SJSA1 (cell line): ENCODE measurements around the gene S100A8. TPM values are rescaled to one million over a fixed set of nuclear protein-coding genes. Genes with fewer than 3 reads are reported as not detected.

ENCODE experiments used
- DNase-seq, 2 experiments: peaks; one replicate each; pipeline ENCODE4 v3.0.0-alpha.2; 2015 to 2020; ENCODE audit warnings: low spot score in 2 of 2, low read depth in 1 of 2
- H3K27ac ChIP-seq: fragments of 250-450 bp; sonication (Bioruptor Pico); 2 replicates; pipeline ENCODE4 v1.5.1; 2020; ENCODE audit warnings: mild to moderate bottlenecking, moderate library complexity
- H3K27me3 ChIP-seq: fragments of 250-450 bp; sonication (Bioruptor Pico); replicated peaks from 2 replicates; pipeline ENCODE4 v1.5.1; 2020; ENCODE audit warnings: mild to moderate bottlenecking, moderate library complexity
- H3K36me3 ChIP-seq: fragments of 250-450 bp; sonication (Bioruptor Pico); 2 replicates; pipeline ENCODE4 v1.5.1; 2020; ENCODE audit warnings: mild to moderate bottlenecking
- H3K4me1 ChIP-seq: fragments of 250-450 bp; sonication (Bioruptor Pico); replicated peaks from 2 replicates; pipeline ENCODE4 v1.6.1; 2021; ENCODE audit warnings: mild to moderate bottlenecking
- H3K4me3 ChIP-seq: fragments of 250-450 bp; sonication (Bioruptor Pico); 2 replicates; pipeline ENCODE4 v1.5.1; 2020; ENCODE audit warnings: mild to moderate bottlenecking
- H3K9me3 ChIP-seq: fragments of 250-450 bp; sonication (Bioruptor Pico); replicated peaks from 2 replicates; pipeline ENCODE4 v1.5.1; 2020; ENCODE audit warnings: mild to moderate bottlenecking
- total RNA-seq: library from RNA; depleted of rRNA; stranded (reverse); fragments of >200 nt; shearing (Covaris generic); gene quantifications from 2 replicates; pipeline ENCODE4 v1.2.3, GENCODE V29; 2014

S100A8 gene
- total RNA-seq, 1 experiment from 2014 or later: not detected

DNA sequence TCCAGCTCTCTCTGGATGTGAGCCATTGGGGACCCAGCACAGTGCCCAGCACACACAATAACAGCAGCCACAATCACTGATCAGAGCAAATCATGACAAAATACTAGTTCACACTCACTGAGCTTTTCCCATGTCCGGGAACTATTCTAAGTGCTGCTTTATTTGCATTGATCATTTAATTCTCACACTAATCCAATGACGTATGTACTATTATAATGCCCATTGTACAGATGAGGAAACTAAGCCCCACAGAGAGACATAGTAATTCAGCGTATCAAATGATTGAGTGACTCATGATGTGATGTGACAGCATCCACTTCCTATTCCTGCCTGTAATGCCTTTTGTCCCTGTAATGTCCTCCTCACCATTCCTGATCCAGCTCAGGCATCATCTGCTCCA is 1.9 kb upstream of the S100A8 start:
- no peak overlapping the region for H3K27ac ChIP-seq
- H3K4me3 ChIP-seq: no peak overlapping the region
- peaks cover 20% of the 10 kb centered on the region; the same call in 1 of the 2 replicates for H3K27me3 ChIP-seq
- H3K4me1 ChIP-seq: no peaks in the 10 kb centered on the region
- no peaks in the 10 kb centered on the region for H3K36me3 ChIP-seq
- DNase-seq: no peak
- no peaks in the 10 kb centered on the region for H3K9me3 ChIP-seq

DNA sequence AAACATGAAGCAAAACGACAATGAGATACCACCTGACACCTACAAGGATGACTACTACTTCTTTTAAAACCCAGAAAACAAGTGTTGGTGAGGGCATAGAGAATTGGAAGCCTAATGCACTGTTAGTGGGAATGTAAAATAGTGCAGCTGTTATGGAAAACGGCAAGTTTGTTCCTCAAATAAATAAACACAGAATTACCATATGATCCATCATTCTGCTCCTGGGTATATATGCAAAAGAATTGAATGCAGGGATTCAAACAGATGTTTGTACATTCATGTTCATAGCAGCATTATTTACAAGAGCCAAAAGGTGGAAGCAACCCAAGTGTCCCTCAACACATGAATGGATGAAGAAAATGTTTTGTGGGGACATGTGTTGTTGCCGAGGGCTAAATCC is 1.4 kb upstream of the S100A8 start:
- Histone ChIP-seq H3K9me3 (no peaks in the 10 kb centered on the region), H3K4me3 (no peak overlapping the region), H3K27me3 (peaks cover 20% of the 10 kb centered on the region), H3K4me1 (no peaks in the 10 kb centered on the region), H3K27ac (no peak overlapping the region), H3K36me3 (no peaks in the 10 kb centered on the region)
- no peak for DNase-seq

DNA sequence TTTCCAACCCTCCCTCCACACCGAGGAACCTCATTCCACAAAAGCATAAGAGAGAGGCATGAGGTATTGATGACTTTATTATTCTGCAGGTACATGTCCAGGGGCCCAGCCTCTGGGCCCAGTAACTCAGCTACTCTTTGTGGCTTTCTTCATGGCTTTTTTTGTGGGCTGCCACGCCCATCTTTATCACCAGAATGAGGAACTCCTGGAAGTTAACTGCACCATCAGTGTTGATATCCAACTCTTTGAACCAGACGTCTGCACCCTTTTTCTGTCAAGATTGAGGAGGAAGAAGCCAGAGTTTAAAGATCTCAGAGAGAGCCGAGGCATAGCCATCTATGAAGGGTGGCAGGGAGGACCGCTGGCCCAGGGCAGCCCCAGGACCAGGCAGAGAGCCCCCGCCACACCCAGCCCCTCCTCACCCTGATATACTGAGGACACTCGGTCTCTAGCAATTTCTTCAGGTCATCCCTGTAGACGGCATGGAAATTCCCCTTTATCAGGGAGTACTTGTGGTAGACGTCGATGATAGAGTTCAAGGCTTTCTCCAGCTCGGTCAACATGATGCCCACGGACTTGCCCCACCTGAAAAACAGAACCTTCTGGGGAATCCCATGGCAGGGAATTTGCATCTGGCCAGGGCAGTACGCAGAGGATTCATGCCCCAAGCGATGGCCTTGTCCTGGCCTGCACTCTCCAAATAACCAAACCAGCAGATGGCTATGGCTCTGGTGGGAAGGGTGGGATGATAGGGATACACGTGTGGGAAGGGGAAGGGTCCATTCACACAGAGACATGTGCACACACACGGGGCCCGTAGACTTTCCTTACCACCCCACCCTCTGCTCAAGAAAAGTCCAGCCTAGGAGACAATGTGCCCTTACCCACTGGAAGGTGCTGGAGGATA is 647 bp downstream of the S100A8 start:
- Histone ChIP-seq H3K4me3 (no peak overlapping the region), H3K27ac (no peak overlapping the region), H3K27me3 (peaks cover 7% of the 10 kb centered on the region; the same call in 1 of the 2 replicates), H3K4me1 (no peaks in the 10 kb centered on the region), H3K36me3 (no peaks in the 10 kb centered on the region), H3K9me3 (no peaks in the 10 kb centered on the region)
- DNase-seq: no peak

DNA sequence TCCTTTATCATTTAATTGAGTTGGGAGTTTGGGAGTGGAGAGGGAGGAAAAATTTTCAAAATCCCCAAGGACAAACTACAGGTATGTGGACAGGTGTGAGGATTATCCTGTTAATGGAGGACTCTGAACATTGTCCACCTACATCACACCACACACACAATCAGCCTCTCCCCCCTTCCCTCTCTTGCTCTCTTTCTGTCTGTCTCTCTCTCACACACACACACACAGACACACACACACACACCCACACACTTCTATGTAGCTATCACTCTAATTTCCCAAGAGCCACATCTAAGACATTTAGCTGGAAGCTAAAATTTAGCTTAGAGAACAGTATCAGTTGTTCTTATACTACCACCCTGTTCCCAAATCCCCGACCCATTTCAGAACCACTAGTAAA is 1.5 kb downstream of the S100A8 start:
- no peaks in the 10 kb centered on the region for H3K4me1 ChIP-seq
- no peak overlapping the region for H3K27ac ChIP-seq
- H3K36me3 ChIP-seq: no peaks in the 10 kb centered on the region
- no peak for DNase-seq
- no peaks in the 10 kb centered on the region for H3K9me3 ChIP-seq
- no peak overlapping the region for H3K4me3 ChIP-seq
- peaks cover 7% of the 10 kb centered on the region; the same call in 1 of the 2 replicates for H3K27me3 ChIP-seq

DNA sequence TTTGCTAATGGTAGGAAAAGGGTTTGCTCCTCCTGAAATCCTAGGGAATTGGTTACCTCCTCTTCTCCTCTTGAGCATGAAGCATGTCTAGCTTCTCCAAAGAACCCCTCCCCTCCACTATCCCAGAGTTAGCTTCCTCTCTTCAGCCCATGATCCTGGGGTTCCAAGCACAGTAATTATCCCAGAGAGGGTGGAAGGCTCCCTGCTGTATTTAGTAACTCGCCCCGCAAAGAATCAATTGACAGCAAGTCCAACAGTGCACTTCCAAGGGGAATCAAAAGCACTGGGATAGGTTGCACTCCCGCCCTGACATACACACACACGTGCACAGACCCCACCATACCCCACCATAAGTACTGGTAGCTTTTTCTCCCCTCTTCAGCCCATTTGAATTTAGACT is 3.1 kb downstream of the S100A8 start:
- DNase-seq: no peak
- Histone ChIP-seq H3K27me3 (peaks cover 7% of the 10 kb centered on the region; the same call in 1 of the 2 replicates), H3K27ac (no peak overlapping the region), H3K4me3 (no peak overlapping the region), H3K36me3 (no peaks in the 10 kb centered on the region), H3K9me3 (no peaks in the 10 kb centered on the region), H3K4me1 (no peaks in the 10 kb centered on the region)

DNA sequence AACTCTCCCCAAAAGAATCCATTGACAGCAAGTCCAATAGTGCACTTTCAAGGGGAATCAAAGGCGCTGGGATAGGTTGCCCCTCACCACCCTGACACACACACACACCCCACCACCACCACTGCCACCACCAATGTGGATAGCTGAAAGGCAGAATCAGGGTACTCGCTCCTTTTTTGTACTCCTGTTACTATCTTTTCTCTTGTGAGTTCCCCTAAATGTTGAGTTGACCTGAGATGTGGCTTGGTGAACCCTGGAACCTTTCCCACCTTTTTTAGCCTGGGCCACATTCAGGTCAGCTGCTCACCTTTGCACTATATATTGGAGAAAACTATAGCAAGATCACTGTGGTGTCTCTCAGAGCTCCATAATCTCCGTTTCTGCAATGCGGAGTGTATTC is 3.9 kb downstream of the S100A8 start:
- no peak for DNase-seq
- Histone ChIP-seq H3K9me3 (no peaks in the 10 kb centered on the region), H3K4me1 (no peaks in the 10 kb centered on the region), H3K36me3 (no peaks in the 10 kb centered on the region), H3K4me3 (no peak overlapping the region), H3K27ac (no peak overlapping the region), H3K27me3 (peaks cover 7% of the 10 kb centered on the region; the same call in 1 of the 2 replicates)

DNA sequence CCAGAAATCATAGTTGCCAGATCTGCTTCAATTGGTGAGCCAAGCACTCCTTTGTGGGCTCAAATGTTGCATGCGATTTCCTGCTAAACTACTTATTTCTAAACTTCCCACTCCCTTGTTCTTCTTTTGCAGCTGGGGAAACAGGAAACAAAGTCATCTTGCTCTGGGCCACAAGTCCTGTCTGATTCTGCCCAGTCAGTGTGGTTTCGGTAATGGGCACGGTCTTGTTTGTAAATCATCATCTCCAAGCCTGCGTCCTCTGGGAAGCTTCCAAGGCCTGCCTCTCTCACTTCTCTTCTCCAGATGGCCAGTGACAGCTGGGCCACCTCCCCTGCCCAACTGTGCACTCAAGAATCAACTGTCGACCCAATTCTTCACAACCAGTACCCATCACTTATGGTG is 4.4 kb downstream of the S100A8 start:
- no peak for DNase-seq
- Histone ChIP-seq H3K4me1 (no peaks in the 10 kb centered on the region), H3K27ac (no peak overlapping the region), H3K36me3 (no peaks in the 10 kb centered on the region), H3K4me3 (no peak overlapping the region), H3K27me3 (peaks cover 7% of the 10 kb centered on the region; the same call in 1 of the 2 replicates), H3K9me3 (no peaks in the 10 kb centered on the region)

DNA sequence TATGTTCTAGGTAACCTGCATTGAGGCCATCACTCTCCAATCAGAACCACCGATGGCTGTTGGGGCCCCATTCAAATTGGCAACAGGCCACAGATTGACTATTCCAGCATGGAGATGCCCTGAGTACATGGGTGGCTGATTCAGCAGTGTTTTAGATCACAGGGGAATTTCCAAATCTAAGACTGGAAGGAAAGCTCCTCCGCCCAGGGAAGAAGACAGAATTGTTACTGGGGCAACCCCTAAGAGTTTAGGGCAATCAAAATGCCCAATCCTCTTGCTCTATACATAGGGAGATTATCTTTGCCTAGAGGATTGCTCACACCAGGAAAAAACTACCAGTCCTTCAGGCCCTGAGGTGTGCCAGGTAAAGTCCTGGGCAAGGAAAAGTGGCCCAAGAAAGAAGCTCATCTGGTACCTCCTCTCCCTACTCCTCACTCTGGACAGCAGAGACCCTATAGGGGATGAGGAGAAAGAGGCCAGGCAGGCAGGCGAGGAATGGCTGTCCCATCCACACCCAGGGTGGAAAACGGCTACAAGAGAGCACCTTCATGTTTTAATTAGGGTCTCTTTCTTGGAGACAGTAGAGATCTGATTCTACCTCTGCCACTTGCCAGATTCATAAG is 5.8 kb downstream of the S100A8 start:
- Histone ChIP-seq H3K9me3 (no peaks in the 10 kb centered on the region), H3K4me1 (no peaks in the 10 kb centered on the region), H3K27ac (no peak overlapping the region), H3K36me3 (no peaks in the 10 kb centered on the region), H3K27me3 (peaks cover 7% of the 10 kb centered on the region; the same call in 1 of the 2 replicates), H3K4me3 (no peak overlapping the region)
- no peak for DNase-seq

DNA sequence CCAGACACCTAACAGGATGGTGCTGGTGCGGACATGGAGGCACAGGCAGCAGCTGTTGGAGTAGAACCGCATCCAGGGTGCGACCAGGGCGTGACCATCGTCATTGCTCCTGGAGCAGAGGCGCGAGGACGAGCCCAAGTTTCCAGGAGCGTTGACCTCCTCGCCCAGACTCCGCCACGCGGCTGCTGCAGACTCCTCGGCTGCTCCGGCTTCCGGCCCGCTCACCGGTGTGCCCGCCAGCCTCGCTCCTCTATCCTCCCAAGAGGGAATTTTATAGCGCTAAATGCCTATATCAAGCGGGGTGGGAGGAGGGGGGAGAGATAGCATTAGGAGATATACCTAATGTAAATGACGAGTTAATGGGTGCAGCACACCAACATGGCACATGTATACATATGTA is 10.2 kb downstream of the S100A8 start:
- no peaks in the 10 kb centered on the region for H3K4me1 ChIP-seq
- no peak overlapping the region for H3K27ac ChIP-seq
- H3K9me3 ChIP-seq: no peaks in the 10 kb centered on the region
- H3K27me3 ChIP-seq: no peaks in the 10 kb centered on the region
- DNase-seq: no peak
- H3K4me3 ChIP-seq: no peak overlapping the region
- H3K36me3 ChIP-seq: no peaks in the 10 kb centered on the region

DNA sequence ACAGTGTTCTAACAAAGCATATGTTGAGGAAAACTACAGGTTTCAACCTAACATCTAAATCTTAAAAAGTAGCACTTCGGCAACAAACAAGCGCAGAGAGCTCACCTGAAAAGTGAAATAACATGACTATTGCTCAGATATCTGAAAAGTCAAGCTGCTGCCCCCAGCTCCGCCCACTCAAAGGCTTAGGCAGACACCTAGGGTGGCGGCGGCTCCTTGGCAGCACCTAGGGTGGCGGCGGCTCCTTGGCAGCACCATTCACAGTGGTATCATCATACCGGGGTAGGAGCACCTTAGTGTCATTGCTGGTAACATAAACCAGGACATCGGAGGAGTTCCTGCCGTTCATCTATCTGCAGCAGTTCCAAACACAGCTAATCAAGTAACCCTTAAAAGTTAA is 11.3 kb downstream of the S100A8 start:
- no peaks in the 10 kb centered on the region for H3K9me3 ChIP-seq
- DNase-seq: no peak
- H3K36me3 ChIP-seq: no peaks in the 10 kb centered on the region
- H3K4me1 ChIP-seq: no peaks in the 10 kb centered on the region
- H3K27me3 ChIP-seq: no peaks in the 10 kb centered on the region
- H3K4me3 ChIP-seq: no peak overlapping the region
- no peak overlapping the region for H3K27ac ChIP-seq

DNA sequence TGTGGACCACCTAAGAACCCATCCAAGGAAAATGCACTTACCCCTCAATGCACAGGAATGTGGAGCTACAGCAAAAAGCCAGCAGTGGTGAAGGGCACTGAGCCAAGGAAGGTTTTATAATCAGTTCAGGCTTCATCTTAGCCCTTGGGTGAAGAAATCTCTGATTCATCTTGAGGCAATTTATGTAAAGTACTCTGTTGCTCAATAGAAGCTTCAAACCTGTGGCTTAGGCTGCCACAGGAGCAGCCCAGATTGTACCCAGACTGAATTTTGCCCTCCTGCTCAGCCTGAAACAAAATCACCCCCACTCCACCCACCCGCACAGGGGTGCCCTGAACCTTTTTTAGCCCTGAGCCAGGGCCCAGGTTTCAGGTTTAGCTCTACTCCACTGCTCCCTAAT is 15.4 kb downstream of the S100A8 start, which contains the start of gene S100A12:
Gene S100A12 (minus strand): TSS at position 111 of the 400 bp plus-strand sequence. CDS start 1,029 bp downstream, outside the sequence.
- H3K9me3 ChIP-seq: no peaks in the 10 kb centered on the region
- no peaks in the 10 kb centered on the region for H3K4me1 ChIP-seq
- no peak for DNase-seq

DNA sequence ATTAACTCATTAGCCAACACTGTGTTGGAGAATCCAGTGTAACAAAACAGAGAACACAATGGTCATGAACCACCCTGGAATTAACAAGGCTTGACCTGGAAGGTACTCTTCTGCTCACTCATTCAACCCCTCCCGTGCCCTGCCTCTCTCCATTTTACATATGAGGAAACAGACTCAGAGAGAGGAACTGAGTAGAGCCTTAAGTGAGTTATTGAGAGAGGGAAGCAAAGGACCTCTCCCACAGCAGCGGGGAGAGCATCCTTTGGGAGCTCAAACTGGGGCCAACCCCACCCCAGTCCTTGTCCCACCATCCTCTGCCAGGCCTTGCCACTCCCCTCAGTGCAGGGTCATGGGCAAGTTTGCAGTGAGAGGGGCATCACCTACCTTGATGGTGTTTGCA is 16.8 kb downstream of the S100A8 start:
- no peaks in the 10 kb centered on the region for H3K36me3 ChIP-seq
- no peaks in the 10 kb centered on the region for H3K9me3 ChIP-seq
- DNase-seq: no peak
- H3K4me3 ChIP-seq: no peak overlapping the region
- H3K27me3 ChIP-seq: no peaks in the 10 kb centered on the region; the same call in 1 of the 2 replicates
- no peak overlapping the region for H3K27ac ChIP-seq
- H3K4me1 ChIP-seq: no peaks in the 10 kb centered on the region

More for the DNA sequence above, 15.4 kb downstream of the S100A8 start, which contains the start of gene S100A12:
- Histone ChIP-seq H3K27ac (no peak within 1 kb of the TSS), H3K27me3 (no peaks in the 10 kb centered on the region), H3K36me3 (no peaks in the 10 kb centered on the region), H3K4me3 (no peak within 1 kb of the TSS)

DNA sequence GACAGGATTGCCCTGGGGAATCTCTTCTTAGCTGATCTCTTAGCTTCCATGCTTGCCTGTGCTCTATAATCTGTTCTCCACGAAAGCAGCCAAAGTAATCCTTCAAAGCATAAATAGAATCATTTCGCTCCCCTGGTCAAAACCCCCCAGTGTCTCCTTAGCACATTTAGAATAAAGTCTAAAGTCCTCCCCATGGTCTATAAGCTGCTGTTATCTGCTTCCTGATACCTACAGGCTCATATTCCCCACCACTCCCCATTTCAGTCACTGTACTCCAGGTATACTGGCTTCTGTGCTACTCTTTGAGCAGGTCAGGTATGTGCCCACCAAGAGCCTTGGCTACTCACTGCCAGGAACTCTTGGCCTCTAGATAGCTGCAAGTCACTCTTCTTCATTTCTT is 18.3 kb downstream of the S100A8 start:
- Histone ChIP-seq H3K4me3 (no peak overlapping the region), H3K36me3 (no peaks in the 10 kb centered on the region), H3K9me3 (no peaks in the 10 kb centered on the region), H3K27me3 (no peaks in the 10 kb centered on the region; the same call in 1 of the 2 replicates), H3K27ac (no peak overlapping the region), H3K4me1 (no peaks in the 10 kb centered on the region)
- DNase-seq: no peak

DNA sequence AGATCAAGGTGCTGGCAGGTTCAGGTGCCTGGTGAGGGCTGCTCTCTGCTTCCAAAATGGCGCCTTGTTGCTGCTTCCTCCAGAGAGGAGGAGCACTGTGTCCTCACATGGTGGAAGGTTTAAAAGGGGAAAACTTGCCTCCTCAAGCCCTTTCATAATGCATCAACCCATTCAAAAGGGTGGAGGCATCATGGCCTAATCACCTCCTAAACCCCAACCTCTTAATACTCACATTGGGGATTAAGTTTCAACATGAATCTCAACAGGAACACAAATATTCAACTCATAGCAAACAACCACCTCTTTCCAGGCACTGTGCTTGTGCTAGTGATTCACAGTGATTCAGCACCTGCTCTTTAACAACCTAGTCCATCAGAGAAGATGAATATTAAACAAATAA is 19.6 kb downstream of the S100A8 start:
- Histone ChIP-seq H3K4me1 (no peaks in the 10 kb centered on the region), H3K27me3 (peaks cover 1% of the 10 kb centered on the region), H3K4me3 (no peak overlapping the region), H3K36me3 (no peaks in the 10 kb centered on the region), H3K9me3 (no peaks in the 10 kb centered on the region), H3K27ac (no peak overlapping the region)
- DNase-seq: no peak
